Fibroblast of peridontal ligament (primary cell): ENCODE measurements around the gene OSTN.
"Not testable (repeated sequence)": the region's sequence is repeated elsewhere in the genome, so short reads cannot be mapped to it uniquely, and the experiment has no call there.

ENCODE experiments used
- DNase-seq: peaks from one replicate; pipeline ENCODE4 v3.0.0-alpha.2; 2010; ENCODE audit errors: extremely low read depth

The OSTN gene

GRCh38 chr3:191263850-191264249 is 64.8 kb downstream of the OSTN start:
- no peak for DNase-seq

DNA sequence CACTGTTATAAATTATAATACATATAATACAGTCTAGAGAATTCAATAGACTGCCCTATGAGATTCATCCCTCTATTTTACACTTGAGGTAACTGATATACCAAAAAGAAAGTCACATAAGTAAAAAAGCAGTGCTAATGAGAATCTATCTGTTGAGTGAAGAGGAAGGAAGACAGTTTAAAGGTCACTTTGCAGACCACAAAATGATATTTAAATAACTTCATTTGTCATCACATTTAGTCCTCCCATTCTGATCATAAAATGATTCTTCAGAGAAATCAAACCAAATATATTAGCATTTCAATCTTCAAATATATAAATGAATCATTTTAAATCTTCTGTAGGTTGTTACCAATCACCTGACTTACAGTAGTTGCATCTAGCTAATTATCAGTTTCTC is 69.7 kb downstream of the OSTN start:
- no peak for DNase-seq

DNA sequence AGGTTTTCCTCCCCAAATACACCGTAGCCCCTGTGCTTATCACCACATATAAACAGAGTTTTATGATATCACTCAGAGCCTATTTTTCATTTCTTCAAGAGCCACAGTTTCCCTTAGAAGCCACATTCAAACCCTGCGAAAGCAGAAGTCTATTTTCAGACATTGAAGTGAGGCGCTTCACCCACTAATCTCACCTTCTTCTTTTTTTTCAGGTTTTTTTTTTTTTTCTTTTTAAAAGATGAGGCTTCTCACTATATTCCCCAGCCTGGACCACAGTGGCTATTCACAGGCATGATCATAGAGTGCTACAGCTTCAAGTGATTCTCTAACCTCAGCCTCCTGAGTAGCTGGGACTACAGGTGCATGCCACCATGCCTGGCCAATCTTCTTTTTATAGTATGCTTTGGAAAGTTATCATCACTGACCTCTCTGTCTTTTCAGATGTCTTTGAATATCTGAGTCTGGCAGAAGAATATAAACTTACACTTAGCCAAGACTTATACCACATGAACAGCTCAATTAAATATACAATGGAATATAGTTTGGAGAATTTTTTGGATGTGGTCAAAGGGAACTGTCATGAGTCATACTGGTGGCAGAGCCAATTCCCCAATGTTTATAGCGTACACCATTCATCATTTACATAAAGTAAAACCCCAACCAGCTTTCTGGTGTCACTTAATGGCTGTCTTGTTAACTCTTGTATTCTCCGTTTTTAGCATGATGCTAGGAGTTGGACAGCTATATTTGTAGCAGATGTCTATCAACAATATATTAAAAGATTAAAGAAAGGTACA is 70.4 kb downstream of the OSTN start:
- peak; percentile 86 for DNase-seq

DNA sequence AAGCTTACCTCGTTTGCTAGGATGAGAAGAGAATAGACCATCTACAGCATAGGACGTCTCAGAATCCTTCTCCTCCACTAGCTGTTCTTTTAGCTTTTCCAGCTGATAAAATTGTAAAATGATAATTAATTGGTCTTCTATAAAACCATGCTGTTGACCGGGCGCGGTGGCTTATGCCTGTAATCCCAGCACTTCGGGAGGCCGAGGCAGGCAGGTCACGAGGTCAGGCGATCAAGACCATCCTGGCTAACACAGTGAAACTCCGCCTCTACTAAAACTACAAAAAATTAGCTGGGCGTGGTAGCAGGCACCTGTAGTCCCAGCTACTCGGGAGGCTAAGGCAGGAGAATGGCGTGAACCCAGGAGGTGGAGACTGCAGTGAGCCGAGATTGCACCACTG is 76.2 kb downstream of the OSTN start:
- DNase-seq: not testable (repeated sequence)

DNA sequence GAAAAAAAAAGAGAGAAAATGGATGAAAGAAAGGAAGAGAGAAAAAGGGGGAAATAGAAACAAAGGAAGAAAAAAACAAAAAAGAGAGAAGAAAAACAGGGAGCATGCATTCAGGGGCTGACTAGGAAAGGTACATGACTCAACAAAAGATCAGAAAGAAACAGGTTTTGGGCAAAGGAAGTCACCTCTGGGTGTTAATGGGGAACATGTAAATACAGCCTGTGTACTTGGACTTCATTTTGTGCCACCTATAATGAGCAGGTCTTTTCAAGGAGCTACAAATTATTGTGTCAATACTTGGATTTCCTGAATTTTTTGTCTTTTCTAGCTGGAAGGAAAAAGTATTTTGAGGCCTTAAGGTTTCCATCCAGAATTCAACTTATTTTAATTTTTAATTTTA is 76.7 kb downstream of the OSTN start:
- DNase-seq: no peak

- no peak for DNase-seq
Measured at GRCh38 chr3:191280111-191280510, 81.1 kb downstream of the OSTN start.

- DNase-seq: no peak
Measured at GRCh38 chr3:191280882-191281281, 81.8 kb downstream of the OSTN start.

GRCh38 chr3:191282251-191283185 is 83.5 kb downstream of the OSTN start:
- peak; percentile 72 for DNase-seq

GRCh38 chr3:191283400-191283799 is 84.4 kb downstream of the OSTN start:
- DNase-seq: no peak

GRCh38 chr3:191290311-191291025 is 91.4 kb downstream of the OSTN start:
- DNase-seq: peak; percentile 51

- no peak for DNase-seq
Measured at GRCh38 chr3:191292243-191293015, 93.4 kb downstream of the OSTN start.

- no peak for DNase-seq
Measured at GRCh38 chr3:191294291-191294690, 95.2 kb downstream of the OSTN start.

- DNase-seq: no peak
Measured at GRCh38 chr3:191296041-191296541, 97.0 kb downstream of the OSTN start.

DNA sequence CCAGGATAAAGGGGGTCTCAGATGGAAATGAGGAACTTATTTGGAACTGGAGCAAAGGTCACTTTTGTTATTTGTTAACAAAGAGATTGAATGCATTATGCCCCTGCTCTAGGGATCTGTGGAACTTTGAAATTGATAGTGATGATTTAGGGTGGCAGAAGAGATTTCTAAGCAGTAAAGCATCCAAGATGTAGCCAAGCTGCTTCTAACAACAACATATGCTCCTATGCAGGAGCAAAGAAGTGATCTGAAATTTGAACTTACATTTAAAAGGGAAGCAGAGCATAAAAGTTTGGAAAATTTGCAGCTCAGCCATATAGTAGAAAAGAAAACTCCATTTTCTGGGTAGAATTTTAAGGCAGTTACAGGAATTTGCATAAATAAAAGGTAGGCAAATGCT is 99.8 kb downstream of the OSTN start:
- DNase-seq: no peak

- DNase-seq: no peak
Measured at GRCh38 chr3:191300422-191300821, 101.4 kb downstream of the OSTN start.

DNA sequence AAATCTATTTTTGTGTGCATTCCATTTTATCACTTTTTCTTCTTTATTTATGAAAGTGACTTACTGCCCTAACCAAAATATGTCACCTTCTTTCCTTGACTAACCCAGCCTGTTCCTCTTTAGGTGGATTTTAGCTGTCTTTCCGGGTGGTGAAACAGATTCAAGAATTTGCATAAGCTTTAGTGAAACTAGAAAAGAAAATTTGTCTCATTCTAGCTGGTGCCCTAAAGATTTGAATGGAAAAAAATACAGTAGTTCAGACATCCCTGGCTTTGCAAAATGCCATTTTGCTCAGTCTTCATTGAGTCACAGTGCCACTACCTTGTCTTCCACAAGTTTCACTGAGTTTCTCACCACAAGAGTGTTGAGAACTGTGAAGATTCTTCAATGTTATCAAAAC is 102.0 kb downstream of the OSTN start:
- DNase-seq: no peak

DNA sequence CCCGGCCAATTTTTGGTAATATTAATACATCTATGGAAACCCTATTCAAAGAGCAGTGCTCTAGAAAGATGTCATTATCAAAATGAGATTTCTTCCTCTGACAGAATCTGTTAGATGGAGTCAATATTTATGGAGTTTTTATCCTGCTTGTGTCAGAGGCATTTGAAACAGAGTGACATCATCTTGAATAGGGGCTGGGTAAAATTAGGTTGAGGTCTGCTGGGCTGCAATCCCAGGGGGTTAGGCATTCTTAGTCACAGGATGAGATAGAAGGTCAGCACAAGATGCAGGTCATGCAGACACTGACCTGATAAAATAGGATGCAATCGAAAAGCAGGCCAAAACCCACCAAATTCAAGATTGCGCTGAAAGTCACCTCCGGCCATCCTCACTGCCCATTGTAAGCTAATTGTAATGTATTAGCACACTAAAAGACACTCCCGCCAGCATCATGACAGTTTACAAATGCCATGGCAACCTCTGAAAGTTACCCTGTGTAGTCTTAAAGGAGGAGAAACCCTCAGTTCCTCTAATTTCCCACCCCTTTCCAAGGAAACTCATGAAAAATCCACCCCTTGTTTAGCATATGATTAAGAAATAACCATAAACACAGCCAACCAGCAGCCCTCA is 102.9 kb downstream of the OSTN start:
- DNase-seq: no peak

DNA sequence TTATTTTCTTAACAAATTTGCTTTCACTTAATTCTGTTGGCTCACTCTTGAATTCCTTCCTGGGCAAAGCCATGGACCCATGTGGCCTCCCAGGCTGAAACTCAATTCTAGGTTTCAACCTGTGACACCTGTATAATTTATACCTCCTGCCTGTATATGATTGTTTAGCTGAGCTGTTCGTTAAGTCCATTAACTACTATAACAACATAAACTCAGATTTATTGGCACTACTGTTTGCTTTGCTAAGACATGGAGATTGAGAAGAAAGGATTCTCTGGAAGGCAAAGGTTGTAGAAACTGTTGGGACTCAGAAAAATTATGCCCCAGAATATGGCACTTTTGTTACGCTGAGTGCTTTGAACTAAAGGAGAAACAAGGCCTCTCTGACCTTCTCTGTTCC is 103.4 kb downstream of the OSTN start:
- DNase-seq: no peak

GRCh38 chr3:191303596-191303995 is 104.6 kb downstream of the OSTN start:
- DNase-seq: no peak

GRCh38 chr3:191306428-191306827 is 107.4 kb downstream of the OSTN start:
- no peak for DNase-seq

GRCh38 chr3:191307341-191307740 is 108.3 kb downstream of the OSTN start:
- no peak for DNase-seq
